ENCODE measurements around the gene TNRC6B. TPM values are rescaled to one million over a fixed set of nuclear protein-coding genes. Genes with fewer than 3 reads are reported as not detected.

TNRC6B gene
- total RNA-seq, 1 experiment from 2014 or later: 58.1 TPM

DNA sequence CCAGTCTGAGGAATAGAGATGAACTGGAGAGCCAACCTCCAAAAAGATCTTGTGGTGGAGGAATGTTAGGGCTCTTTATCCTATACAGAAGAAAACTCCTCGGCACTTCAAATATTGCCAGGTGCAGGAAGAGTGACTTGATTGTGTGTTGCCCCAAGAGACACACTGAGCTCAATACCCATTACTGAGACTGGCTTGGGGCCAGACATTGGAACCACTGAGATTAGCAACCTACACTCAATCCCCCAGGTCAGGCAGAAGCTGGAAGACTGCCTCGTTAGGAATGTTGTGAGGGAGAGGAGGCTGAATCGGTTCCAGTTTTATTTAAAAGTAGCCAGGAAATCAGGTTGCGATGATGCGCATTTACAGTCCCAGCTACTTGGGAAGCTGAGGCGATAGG lies 190.3 kb downstream of the TNRC6B start:
- Histone ChIP-seq H3K4me2 (ENCODE audit: insufficient read depth, insufficient read length, low read length) (no peak overlapping the region), H2BK5ac (ENCODE audit: insufficient read length, low read length) (no peak overlapping the region), H3K9ac (ENCODE audit: extremely low read depth, insufficient read length, low read length) (no peak overlapping the region), H3K27me3 (ENCODE audit: insufficient read depth, low read length) (no peaks in the 10 kb centered on the region), H3K27ac (ENCODE audit: insufficient read length, low read depth, low read length) (no peak overlapping the region), H2BK12ac (ENCODE audit: insufficient read length, low read depth, low read length) (no peak overlapping the region), H4K20me1 (ENCODE audit: control insufficient read depth, insufficient read depth, insufficient read length) (no peaks in the 10 kb centered on the region), H4K5ac (ENCODE audit: insufficient read length, low read depth, low read length) (no peak overlapping the region), H2BK15ac (ENCODE audit: low read depth, low read length) (no peak overlapping the region), H3K23me2 (ENCODE audit: insufficient read length, low read depth, low read length, poor library complexity, severe bottlenecking) (peaks cover 3% of the 10 kb centered on the region), H2BK20ac (ENCODE audit: low read depth, low read length, poor library complexity, severe bottlenecking) (no peak overlapping the region), H3K79me1 (ENCODE audit: insufficient read depth, low read depth, low read length, poor library complexity, severe bottlenecking) (no peaks in the 10 kb centered on the region), H4K91ac (ENCODE audit: insufficient read length, low read depth, low read length) (no peak overlapping the region), H3K18ac (ENCODE audit: insufficient read length, low read depth, low read length) (no peak overlapping the region), H2AK5ac (ENCODE audit: insufficient read length, low read length) (no peak overlapping the region), H3T11ph (ENCODE audit: low read length) (no peak overlapping the region), H3K56ac (ENCODE audit: insufficient read length, low read depth, low read length) (no peak overlapping the region), H2AFZ (ENCODE audit: low read length) (no peak overlapping the region), H3K4me1 (ENCODE audit: insufficient read depth, low read length) (no peaks in the 10 kb centered on the region), H3K14ac (ENCODE audit: insufficient read depth, low read length) (no peak overlapping the region), H4K8ac (replicated peaks; ENCODE audit: insufficient read length, low read depth, low read length) (no peak overlapping the region), H3K23ac (ENCODE audit: insufficient read length, low read depth, low read length) (no peak overlapping the region), H3K79me2 (ENCODE audit: insufficient read depth, low read length) (no peaks in the 10 kb centered on the region), H2BK120ac (ENCODE audit: low read depth, low read length, poor library complexity, severe bottlenecking) (no peak overlapping the region), H3K4ac (ENCODE audit: low read depth, low read length) (no peak overlapping the region), H3K9me3 (ENCODE audit: control insufficient read depth, low read depth, low read length) (no peaks in the 10 kb centered on the region)
- DNase-seq: no peak
- peaks cover 5 to 8% of the 10 kb centered on the region in 2 experiments for H3K4me1 Mint-ChIP-seq
- TF ChIP-seq, protein P1, sequence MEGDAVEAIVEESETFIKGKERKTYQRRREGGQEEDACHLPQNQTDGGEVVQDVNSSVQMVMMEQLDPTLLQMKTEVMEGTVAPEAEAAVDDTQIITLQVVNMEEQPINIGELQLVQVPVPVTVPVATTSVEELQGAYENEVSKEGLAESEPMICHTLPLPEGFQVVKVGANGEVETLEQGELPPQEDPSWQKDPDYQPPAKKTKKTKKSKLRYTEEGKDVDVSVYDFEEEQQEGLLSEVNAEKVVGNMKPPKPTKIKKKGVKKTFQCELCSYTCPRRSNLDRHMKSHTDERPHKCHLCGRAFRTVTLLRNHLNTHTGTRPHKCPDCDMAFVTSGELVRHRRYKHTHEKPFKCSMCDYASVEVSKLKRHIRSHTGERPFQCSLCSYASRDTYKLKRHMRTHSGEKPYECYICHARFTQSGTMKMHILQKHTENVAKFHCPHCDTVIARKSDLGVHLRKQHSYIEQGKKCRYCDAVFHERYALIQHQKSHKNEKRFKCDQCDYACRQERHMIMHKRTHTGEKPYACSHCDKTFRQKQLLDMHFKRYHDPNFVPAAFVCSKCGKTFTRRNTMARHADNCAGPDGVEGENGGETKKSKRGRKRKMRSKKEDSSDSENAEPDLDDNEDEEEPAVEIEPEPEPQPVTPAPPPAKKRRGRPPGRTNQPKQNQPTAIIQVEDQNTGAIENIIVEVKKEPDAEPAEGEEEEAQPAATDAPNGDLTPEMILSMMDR (conservative IDR thresholded peaks at IDR 0.05): no peak
- peaks cover 43 to 77% (median 74%) of the 10 kb centered on the region in 3 experiments; a peak in 6 of 7 replicates for H3K36me3 Mint-ChIP-seq (ENCODE audit: insufficient read depth in 1 of 3, low read depth in 3 of 3)
- H3K27ac Mint-ChIP-seq: peak overlapping the region in 1 of 3 experiments; percentile 90; a peak in 3 of 7 replicates
- no peak overlapping the region for H3K4me3 Mint-ChIP-seq
- H3K27me3 Mint-ChIP-seq (ENCODE audit: low read depth): no peaks in the 10 kb centered on the region; the same call in 1 of the 2 replicates
- WGBS (ENCODE audit: extremely low coverage, insufficient read length, low lambda C conversion rate): no CpG with 5 or more reads among the region's 6 CpGs
- no peaks in the 10 kb centered on the region for H3K9me3 Mint-ChIP-seq

All from H9 (cell line).